Breast epithelium (tissue), 4 donors: ENCODE results near the gene GSG1. TPM values are rescaled to one million over a fixed set of nuclear protein-coding genes. Genes with fewer than 3 reads are reported as not detected.

Experiments
- DNase-seq, 2 donors: peaks; one replicate each; pipeline ENCODE4 v3.0.0-alpha.2; 2019; ENCODE audit warnings: low spot score in 2 of 2
- H3K27ac ChIP-seq, 2 donors: fragments of 200-600 bp; sonication (generic) in 1 of 2; one replicate each; pipeline ENCODE4 v1.5.1; 2016 to 2019; ENCODE audit warnings: mild to moderate bottlenecking in 1 of 2
- H3K27me3 ChIP-seq, 2 donors: fragments of 200-600 bp; sonication (generic) in 1 of 2; one replicate each; pipeline versions ENCODE4 v1.5.1 to v1.6.0; 2017 to 2019; ENCODE audit warnings: control low read depth in 1 of 2, mild to moderate bottlenecking in 1 of 2
- H3K36me3 ChIP-seq: fragments of 200-600 bp; one replicate; pipeline ENCODE4 v1.5.1; 2019
- H3K4me1 ChIP-seq, 2 donors: fragments of 200-600 bp; sonication (generic); one replicate each; pipeline ENCODE4 v1.5.1; 2016 to 2019; ENCODE audit warnings: control low read depth in 1 of 2
- H3K4me3 ChIP-seq, 3 donors: fragments of 200-600 bp; sonication (generic); 1 replicate in 2 of 3; 2 replicates in 1 of 3; pipeline ENCODE4 v1.5.1; 2016 to 2019; ENCODE audit warnings: mild to moderate bottlenecking in 3 of 3, moderate library complexity in 2 of 3
- H3K9me3 ChIP-seq, 2 donors: fragments of 200-600 bp; sonication (generic) in 1 of 2; one replicate each; pipeline ENCODE4 v1.5.1; 2016 to 2019; ENCODE audit warnings: control low read depth in 1 of 2
- CTCF ChIP-seq, 3 donors: fragments of 450-650 bp; IDR thresholded peaks; one replicate each; pipeline ENCODE4 v1.5.1; 2016 to 2017; ENCODE audit warnings: antibody characterized with exemption in 3 of 3, mild to moderate bottlenecking in 3 of 3, moderate library complexity in 3 of 3
- POLR2A ChIP-seq: fragments of 450-650 bp; IDR thresholded peaks from one replicate; pipeline ENCODE4 v1.6.1; 2016; ENCODE audit warnings: antibody characterized with exemption, mild to moderate bottlenecking, moderate library complexity
- POLR2AphosphoS5 ChIP-seq, 3 donors: sonication (generic); formaldehyde crosslinking; IDR thresholded peaks; one replicate each; pipeline ENCODE4 v1.6.1; 2017; ENCODE audit warnings: antibody characterized with exemption in 3 of 3
- intact Hi-C: fragments of 100-400 bp; cut with DNase I; formaldehyde crosslinking; loops from one replicate; pipeline ENCODE4 v1.15.1; 2023; ENCODE audit warnings: low total_unique reads
- total RNA-seq, 3 donors: library from RNA; depleted of rRNA; stranded (reverse); fragments of >200 nt; gene quantifications; one replicate each; pipeline ENCODE4 v1.1.0, GENCODE V29; 2016

Gene GSG1
- total RNA-seq, 3 donors from 2014 or later: not detected

GRCh38 chr12:13148485-13148847, 45.0 kb upstream of the GSG1 start:
- Histone ChIP-seq H3K9me3 (no peaks in the 10 kb centered on the region), H3K27me3 (no peaks in the 10 kb centered on the region), H3K4me1 (no peaks in the 10 kb centered on the region), H3K4me3 (no peak overlapping the region), H3K36me3 (no peaks in the 10 kb centered on the region), H3K27ac (peak overlapping the region; percentile 54 to 57)
- intact Hi-C loops: no loop called here
- no peak for DNase-seq
- TF ChIP-seq CTCF (IDR thresholded peaks at IDR 0.05) (no peak), POLR2AphosphoS5 (IDR thresholded peaks at IDR 0.05) (no peak), POLR2A (no peak)

- Histone ChIP-seq H3K36me3 (no peaks in the 10 kb centered on the region), H3K27me3 (no peaks in the 10 kb centered on the region), H3K4me1 (no peaks in the 10 kb centered on the region), H3K4me3 (no peak overlapping the region), H3K27ac (peak overlapping the region; percentile 54 to 57), H3K9me3 (no peaks in the 10 kb centered on the region)
- no peak for TF ChIP-seq CTCF (IDR thresholded peaks at IDR 0.05)
- TF ChIP-seq POLR2A: no peak
- no peak for TF ChIP-seq POLR2AphosphoS5 (IDR thresholded peaks at IDR 0.05)
- intact Hi-C loops: no loop called here
- no peak for DNase-seq
Observed at GRCh38 chr12:13147688-13148484, 44.4 kb upstream of the GSG1 start.

GRCh38 chr12:13146336-13146938, 43.0 kb upstream of the GSG1 start:
- Histone ChIP-seq H3K4me3 (no peak overlapping the region), H3K4me1 (no peaks in the 10 kb centered on the region), H3K36me3 (no peaks in the 10 kb centered on the region), H3K27me3 (no peaks in the 10 kb centered on the region), H3K27ac (peak overlapping the region; percentile 33 to 36), H3K9me3 (no peaks in the 10 kb centered on the region)
- TF ChIP-seq POLR2A (no peak), POLR2AphosphoS5 (IDR thresholded peaks at IDR 0.05) (peak in 1 of 3 donors; percentile 66), CTCF (IDR thresholded peaks at IDR 0.05) (no peak)
- DNase-seq: no peak
- intact Hi-C loops: no loop called here

- Histone ChIP-seq H3K4me3 (no peak overlapping the region), H3K4me1 (no peaks in the 10 kb centered on the region), H3K27ac (no peak overlapping the region), H3K9me3 (no peaks in the 10 kb centered on the region), H3K27me3 (no peaks in the 10 kb centered on the region), H3K36me3 (no peaks in the 10 kb centered on the region)
- TF ChIP-seq POLR2A (no peak), POLR2AphosphoS5 (IDR thresholded peaks at IDR 0.05) (no peak), CTCF (IDR thresholded peaks at IDR 0.05) (no peak)
- intact Hi-C loops: no loop called here
- DNase-seq: no peak
Observed at GRCh38 chr12:13144266-13144828, 40.9 kb upstream of the GSG1 start.

DNA sequence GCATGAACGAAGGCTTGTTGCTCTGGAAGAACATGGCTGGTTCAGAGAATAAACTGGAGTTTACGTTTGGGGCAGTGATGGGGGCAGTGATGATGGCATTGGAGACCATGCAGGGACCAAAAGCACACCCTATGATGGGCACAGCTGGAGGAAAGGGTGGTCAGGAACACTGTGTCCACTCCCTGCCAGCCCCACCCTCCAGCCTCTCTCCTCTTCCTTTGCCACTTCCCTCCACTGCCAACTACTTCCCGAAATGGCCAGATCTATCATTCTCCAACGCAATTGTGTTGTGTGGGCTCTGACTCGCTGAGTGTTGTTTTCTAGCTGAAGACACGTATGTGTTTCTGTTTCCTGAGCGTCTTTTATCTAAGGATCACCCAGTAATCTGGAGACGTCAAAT, 39.3 kb upstream of the GSG1 start:
- DNase-seq: no peak
- Histone ChIP-seq H3K9me3 (no peaks in the 10 kb centered on the region), H3K4me3 (no peak overlapping the region), H3K27me3 (no peaks in the 10 kb centered on the region), H3K27ac (no peak overlapping the region), H3K36me3 (no peaks in the 10 kb centered on the region), H3K4me1 (no peaks in the 10 kb centered on the region)
- intact Hi-C loops: no loop called here
- TF ChIP-seq POLR2AphosphoS5 (IDR thresholded peaks at IDR 0.05): peak in 1 of 3 donors; percentile 12
- TF ChIP-seq POLR2A: no peak
- no peak for TF ChIP-seq CTCF (IDR thresholded peaks at IDR 0.05)
